ENCODE data around the gene PDGFC. TPM values are rescaled to one million over a fixed set of nuclear protein-coding genes. Genes with fewer than 3 reads are reported as not detected.

The PDGFC gene
- total RNA-seq, 1 experiment from 2014 or later = 4.5 TPM

DNA sequence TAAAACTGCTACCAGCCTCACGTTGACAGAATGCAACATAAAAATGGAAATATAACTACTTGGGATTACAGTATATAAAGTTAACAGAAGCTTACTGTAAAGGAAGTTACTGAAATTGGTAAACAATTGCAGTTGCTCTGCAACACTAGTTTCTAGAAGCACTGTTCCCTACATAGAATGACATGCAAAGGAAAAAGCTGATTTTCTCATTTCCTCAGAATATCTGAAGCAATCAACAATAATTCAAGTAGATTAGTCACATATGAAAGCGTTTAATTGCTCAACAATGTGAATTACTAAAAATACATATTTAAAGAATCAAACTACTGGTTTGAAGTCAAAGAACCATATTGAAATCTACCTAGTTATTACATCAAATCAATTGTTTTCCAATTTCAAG lies 31.8 kb downstream of the PDGFC start:
- Histone ChIP-seq H3K4me2 (ENCODE audit: insufficient read depth, insufficient read length, low read length) (no peak overlapping the region), H4K8ac (replicated peaks; ENCODE audit: insufficient read length, low read depth, low read length) (no peak overlapping the region), H3K14ac (ENCODE audit: insufficient read depth, low read length) (no peak overlapping the region), H3K9ac (ENCODE audit: extremely low read depth, insufficient read length, low read length) (no peak overlapping the region), H2BK5ac (ENCODE audit: insufficient read length, low read length) (no peak overlapping the region), H3K4me1 (ENCODE audit: insufficient read depth, low read length) (no peaks in the 10 kb centered on the region), H2BK15ac (ENCODE audit: low read depth, low read length) (no peak overlapping the region), H2AFZ (ENCODE audit: low read length) (no peak overlapping the region), H3K79me1 (ENCODE audit: insufficient read depth, low read depth, low read length, poor library complexity, severe bottlenecking) (no peaks in the 10 kb centered on the region), H4K20me1 (ENCODE audit: control insufficient read depth, insufficient read depth, insufficient read length) (no peaks in the 10 kb centered on the region), H3K18ac (ENCODE audit: insufficient read length, low read depth, low read length) (no peak overlapping the region), H2BK20ac (ENCODE audit: low read depth, low read length, poor library complexity, severe bottlenecking) (no peak overlapping the region), H3K23ac (ENCODE audit: insufficient read length, low read depth, low read length) (no peak overlapping the region), H3K23me2 (ENCODE audit: insufficient read length, low read depth, low read length, poor library complexity, severe bottlenecking) (no peaks in the 10 kb centered on the region), H2BK120ac (ENCODE audit: low read depth, low read length, poor library complexity, severe bottlenecking) (no peak overlapping the region), H3K79me2 (ENCODE audit: insufficient read depth, low read length) (no peaks in the 10 kb centered on the region), H3K4ac (ENCODE audit: low read depth, low read length) (no peak overlapping the region), H4K5ac (ENCODE audit: insufficient read length, low read depth, low read length) (no peak overlapping the region), H4K91ac (ENCODE audit: insufficient read length, low read depth, low read length) (no peak overlapping the region), H3K27me3 (ENCODE audit: insufficient read depth, low read length) (no peaks in the 10 kb centered on the region), H2BK12ac (ENCODE audit: insufficient read length, low read depth, low read length) (no peak overlapping the region), H3T11ph (ENCODE audit: low read length) (no peak overlapping the region), H3K27ac (ENCODE audit: insufficient read length, low read depth, low read length) (no peak overlapping the region), H3K9me3 (ENCODE audit: control insufficient read depth, low read depth, low read length) (no peaks in the 10 kb centered on the region), H3K56ac (ENCODE audit: insufficient read length, low read depth, low read length) (no peak overlapping the region), H2AK5ac (ENCODE audit: insufficient read length, low read length) (no peak overlapping the region)
- no peak overlapping the region for H3K27ac Mint-ChIP-seq
- DNase-seq = no peak
- peaks cover 18% of the 10 kb centered on the region in 2 experiments for H3K4me1 Mint-ChIP-seq
- TF ChIP-seq, protein P1, sequence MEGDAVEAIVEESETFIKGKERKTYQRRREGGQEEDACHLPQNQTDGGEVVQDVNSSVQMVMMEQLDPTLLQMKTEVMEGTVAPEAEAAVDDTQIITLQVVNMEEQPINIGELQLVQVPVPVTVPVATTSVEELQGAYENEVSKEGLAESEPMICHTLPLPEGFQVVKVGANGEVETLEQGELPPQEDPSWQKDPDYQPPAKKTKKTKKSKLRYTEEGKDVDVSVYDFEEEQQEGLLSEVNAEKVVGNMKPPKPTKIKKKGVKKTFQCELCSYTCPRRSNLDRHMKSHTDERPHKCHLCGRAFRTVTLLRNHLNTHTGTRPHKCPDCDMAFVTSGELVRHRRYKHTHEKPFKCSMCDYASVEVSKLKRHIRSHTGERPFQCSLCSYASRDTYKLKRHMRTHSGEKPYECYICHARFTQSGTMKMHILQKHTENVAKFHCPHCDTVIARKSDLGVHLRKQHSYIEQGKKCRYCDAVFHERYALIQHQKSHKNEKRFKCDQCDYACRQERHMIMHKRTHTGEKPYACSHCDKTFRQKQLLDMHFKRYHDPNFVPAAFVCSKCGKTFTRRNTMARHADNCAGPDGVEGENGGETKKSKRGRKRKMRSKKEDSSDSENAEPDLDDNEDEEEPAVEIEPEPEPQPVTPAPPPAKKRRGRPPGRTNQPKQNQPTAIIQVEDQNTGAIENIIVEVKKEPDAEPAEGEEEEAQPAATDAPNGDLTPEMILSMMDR (conservative IDR thresholded peaks at IDR 0.05) = no peak
- H3K9me3 Mint-ChIP-seq = no peaks in the 10 kb centered on the region
- H3K4me3 Mint-ChIP-seq = no peak overlapping the region
- no peaks in the 10 kb centered on the region for H3K36me3 Mint-ChIP-seq (ENCODE audit: insufficient read depth in 1 of 3, low read depth in 3 of 3)
- WGBS (ENCODE audit: extremely low coverage, insufficient read length, low lambda C conversion rate) = no CpG with 5 or more reads among the region's 2 CpGs
- no peaks in the 10 kb centered on the region for H3K27me3 Mint-ChIP-seq (ENCODE audit: low read depth)
